ENCODE data around the gene TMEM62. TPM values are rescaled to one million over a fixed set of nuclear protein-coding genes. Genes with fewer than 3 reads are reported as not detected.
A peak's percentile ranks its signal among the peaks of the same experiment; 100 is the strongest.

Gene TMEM62
- total and polyA plus RNA-seq, 9 of the 15 experiments (the other 6 are each of a cell fraction or from before 2014, with no cell fraction given): 4.4 to 16.6 (median 11.1) TPM

DNA sequence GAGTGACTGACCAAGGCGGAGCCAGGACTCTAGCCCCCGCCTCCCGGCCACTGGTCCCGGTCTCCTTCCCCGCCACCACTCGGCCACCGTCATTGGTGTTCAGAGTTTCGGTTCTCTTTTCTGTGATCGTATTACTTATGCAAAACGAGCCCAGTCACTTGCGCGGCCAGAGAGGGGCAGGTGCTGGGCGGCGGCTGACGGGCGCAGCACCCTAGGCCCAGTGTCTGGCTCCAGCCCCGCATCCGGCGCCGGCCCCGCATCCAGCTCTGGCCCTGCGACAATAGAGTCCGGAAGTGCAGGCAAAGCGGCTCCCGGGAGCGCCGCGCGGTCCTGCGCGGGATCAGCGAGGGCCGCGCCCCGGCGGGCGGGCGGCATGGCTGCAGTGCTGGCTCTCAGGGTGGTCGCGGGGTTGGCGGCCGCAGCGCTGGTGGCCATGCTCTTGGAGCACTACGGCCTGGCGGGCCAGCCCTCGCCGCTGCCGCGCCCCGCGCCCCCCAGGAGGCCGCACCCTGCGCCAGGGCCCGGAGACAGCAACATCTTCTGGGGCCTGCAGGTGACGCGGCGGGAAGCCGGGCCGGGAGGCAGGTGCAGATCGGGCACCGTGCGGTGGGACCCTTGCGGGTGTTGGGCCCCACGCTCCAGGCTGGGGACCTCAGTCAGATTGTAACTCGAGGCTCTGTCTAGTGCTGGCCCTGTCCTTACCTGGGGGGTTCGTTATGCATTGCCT lies at the start of gene TMEM62 (continued):
- TF ChIP-seq, protein P1, sequence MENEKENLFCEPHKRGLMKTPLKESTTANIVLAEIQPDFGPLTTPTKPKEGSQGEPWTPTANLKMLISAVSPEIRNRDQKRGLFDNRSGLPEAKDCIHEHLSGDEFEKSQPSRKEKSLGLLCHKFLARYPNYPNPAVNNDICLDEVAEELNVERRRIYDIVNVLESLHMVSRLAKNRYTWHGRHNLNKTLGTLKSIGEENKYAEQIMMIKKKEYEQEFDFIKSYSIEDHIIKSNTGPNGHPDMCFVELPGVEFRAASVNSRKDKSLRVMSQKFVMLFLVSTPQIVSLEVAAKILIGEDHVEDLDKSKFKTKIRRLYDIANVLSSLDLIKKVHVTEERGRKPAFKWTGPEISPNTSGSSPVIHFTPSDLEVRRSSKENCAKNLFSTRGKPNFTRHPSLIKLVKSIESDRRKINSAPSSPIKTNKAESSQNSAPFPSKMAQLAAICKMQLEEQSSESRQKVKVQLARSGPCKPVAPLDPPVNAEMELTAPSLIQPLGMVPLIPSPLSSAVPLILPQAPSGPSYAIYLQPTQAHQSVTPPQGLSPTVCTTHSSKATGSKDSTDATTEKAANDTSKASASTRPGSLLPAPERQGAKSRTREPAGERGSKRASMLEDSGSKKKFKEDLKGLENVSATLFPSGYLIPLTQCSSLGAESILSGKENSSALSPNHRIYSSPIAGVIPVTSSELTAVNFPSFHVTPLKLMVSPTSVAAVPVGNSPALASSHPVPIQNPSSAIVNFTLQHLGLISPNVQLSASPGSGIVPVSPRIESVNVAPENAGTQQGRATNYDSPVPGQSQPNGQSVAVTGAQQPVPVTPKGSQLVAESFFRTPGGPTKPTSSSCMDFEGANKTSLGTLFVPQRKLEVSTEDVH (IDR thresholded peaks at IDR 0.05; ENCODE audit: low read depth, partially characterized antibody): no peak
- TF ChIP-seq HSF4 (CRISPR knock-in tag; IDR thresholded peaks at IDR 0.05; ENCODE audit: borderline replicate concordance): no peak
- peak; percentile 73 for TF ChIP-seq TAF7 (tag; IDR thresholded peaks at IDR 0.05)
- TF ChIP-seq RB1 (IDR thresholded peaks at IDR 0.05; ENCODE audit: low read depth): peak; percentile 86
- 0 out of 2 replicates have a peak, but pooled peaks have one; percentile 59 for TF ChIP-seq LCOR (CRISPR knock-in tag; IDR thresholded peaks at IDR 0.05)
- TF ChIP-seq TAF9B (IDR thresholded peaks at IDR 0.05; ENCODE audit: partially characterized antibody): peak; percentile 62
- no peak for TF ChIP-seq SMARCC2 (IDR thresholded peaks at IDR 0.05; ENCODE audit: low read depth)
- no peak for TF ChIP-seq STAT5A (IDR thresholded peaks at IDR 0.05; ENCODE audit: borderline replicate concordance, low read length)
- TF ChIP-seq ELF2 (CRISPR knock-in tag; IDR thresholded peaks at IDR 0.05): peak; percentile 88
- TF ChIP-seq FOXP1 (CRISPR knock-in tag; IDR thresholded peaks at IDR 0.05): peak; percentile 51; the same call in 1 of the 2 replicates
- TF ChIP-seq TSC22D4 (tag; IDR thresholded peaks at IDR 0.05): no peak
- peak; percentile 81 for TF ChIP-seq PHF20 (IDR thresholded peaks at IDR 0.05; ENCODE audit: partially characterized antibody)
- 0 out of 2 replicates have a peak, but pooled peaks have one; percentile 17 for TF ChIP-seq SAFB (IDR thresholded peaks at IDR 0.05; ENCODE audit: borderline replicate concordance, low read depth, low read length)
- peak in 1 of 2 experiments; percentile 49; a peak in 3 of 4 replicates for TF ChIP-seq MAZ (CRISPR knock-in tag; conservative IDR thresholded peaks at IDR 0.05 in 1 of 2, IDR thresholded peaks at IDR 0.05 in 1 of 2)
- peak; percentile 83 for TF ChIP-seq SUPT5H (IDR thresholded peaks at IDR 0.05)
- no peak for TF ChIP-seq DACH1 (IDR thresholded peaks at IDR 0.05; ENCODE audit: partially characterized antibody)
- TF ChIP-seq, protein P2, sequence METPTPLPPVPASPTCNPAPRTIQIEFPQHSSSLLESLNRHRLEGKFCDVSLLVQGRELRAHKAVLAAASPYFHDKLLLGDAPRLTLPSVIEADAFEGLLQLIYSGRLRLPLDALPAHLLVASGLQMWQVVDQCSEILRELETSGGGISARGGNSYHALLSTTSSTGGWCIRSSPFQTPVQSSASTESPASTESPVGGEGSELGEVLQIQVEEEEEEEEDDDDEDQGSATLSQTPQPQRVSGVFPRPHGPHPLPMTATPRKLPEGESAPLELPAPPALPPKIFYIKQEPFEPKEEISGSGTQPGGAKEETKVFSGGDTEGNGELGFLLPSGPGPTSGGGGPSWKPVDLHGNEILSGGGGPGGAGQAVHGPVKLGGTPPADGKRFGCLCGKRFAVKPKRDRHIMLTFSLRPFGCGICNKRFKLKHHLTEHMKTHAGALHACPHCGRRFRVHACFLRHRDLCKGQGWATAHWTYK (CRISPR knock-in tag; IDR thresholded peaks at IDR 0.05): no peak
- TF ChIP-seq ZNF76 (CRISPR knock-in tag; IDR thresholded peaks at IDR 0.05; ENCODE audit: borderline replicate concordance): peak; percentile 82; the same call in 1 of the 2 replicates
- peak; percentile 51; the same call in 1 of the 2 replicates for TF ChIP-seq ZBTB17 (CRISPR knock-in tag; IDR thresholded peaks at IDR 0.05)

Measured in K562 (cell line).